Mesendoderm (in vitro differentiated cells): ENCODE results near the gene ALK.

ENCODE experiments used
- DNase-seq: peaks from one replicate; pipeline ENCODE4 v3.0.0; 2013
- H2AK5ac ChIP-seq: 2 replicates; pipeline ENCODE4 v1.6.1; 2013; ENCODE audit warnings: low read length, inconsistent platforms
- H2BK120ac ChIP-seq: 2 replicates; pipeline ENCODE4 v1.6.1; 2013; ENCODE audit warnings: low read depth, mild to moderate bottlenecking, low read length, moderate library complexity, mixed read lengths
- H2BK15ac ChIP-seq: replicated peaks from 2 replicates; pipeline ENCODE4 v1.6.1; 2013; ENCODE audit warnings: low read depth, mild to moderate bottlenecking, moderate library complexity
- H2BK5ac ChIP-seq: 2 replicates; pipeline ENCODE4 v1.6.1; 2013; ENCODE audit warnings: low read length, inconsistent platforms
- H3K18ac ChIP-seq: 2 replicates; pipeline ENCODE4 v1.6.1; 2013; ENCODE audit warnings: mild to moderate bottlenecking, low read length, mixed read lengths
- H3K23ac ChIP-seq: one replicate; pipeline ENCODE4 v1.6.1; 2013; ENCODE audit warnings: low read length
- H3K27ac ChIP-seq: 2 replicates; pipeline ENCODE4 v1.5.1; 2013; ENCODE audit warnings: low read depth, mild to moderate bottlenecking, inconsistent platforms, low read length, moderate library complexity
- H3K27me3 ChIP-seq: 2 replicates; pipeline ENCODE4 v1.6.1; 2013; ENCODE audit warnings: low read length, control low read depth, mild to moderate bottlenecking, inconsistent platforms; ENCODE audit not compliant: insufficient read depth, poor library complexity
- H3K36me3 ChIP-seq: 2 replicates; pipeline ENCODE4 v1.6.1; 2013; ENCODE audit warnings: low read length, inconsistent platforms; ENCODE audit not compliant: control insufficient read depth, insufficient read depth
- H3K4ac ChIP-seq: one replicate; pipeline ENCODE4 v1.6.1; 2013; ENCODE audit warnings: low read depth, mild to moderate bottlenecking, low read length, moderate library complexity
- H3K4me1 ChIP-seq: 2 replicates; pipeline ENCODE4 v1.6.1; 2013; ENCODE audit warnings: low read depth, low read length, inconsistent platforms; ENCODE audit not compliant: control insufficient read depth
- H3K4me2 ChIP-seq: 2 replicates; pipeline ENCODE4 v1.6.1; 2013; ENCODE audit warnings: low read length
- H3K4me3 ChIP-seq: 2 replicates; pipeline ENCODE4 v1.5.1; 2013; ENCODE audit warnings: mild to moderate bottlenecking, low read length
- H3K56ac ChIP-seq: one replicate; pipeline ENCODE4 v1.6.1; 2013; ENCODE audit warnings: low read length
- H3K79me1 ChIP-seq: 2 replicates; pipeline ENCODE4 v1.6.1; 2013; ENCODE audit warnings: low read length, inconsistent platforms
- H3K79me2 ChIP-seq: 2 replicates; pipeline ENCODE4 v1.6.1; 2013; ENCODE audit warnings: mild to moderate bottlenecking, low read length; ENCODE audit not compliant: control insufficient read depth, insufficient read depth
- H3K9ac ChIP-seq: 2 replicates; pipeline ENCODE4 v1.6.1; 2013; ENCODE audit warnings: low read length, inconsistent platforms
- H4K5ac ChIP-seq: one replicate; pipeline ENCODE4 v1.6.1; 2013; ENCODE audit warnings: low read length
- H4K8ac ChIP-seq: one replicate; pipeline ENCODE4 v1.6.1; 2013; ENCODE audit warnings: low read depth, mild to moderate bottlenecking, control low read depth, low read length, moderate library complexity
- WGBS: extraction: QIAGEN DNeasy Blood & Tissue Kit; methylation state at CpG from one replicate; pipeline ENCODE4 v1.1.7; 2013; ENCODE audit warnings: low lambda C conversion rate, missing lambda C conversion rate; ENCODE audit not compliant: insufficient coverage; ENCODE audit errors: extremely low coverage; 5-methylcytosine and 5-hydroxymethylcytosine counted together

The ALK gene

GRCh38 chr2:29307519-29307918 lies 613.9 kb downstream of the ALK start:
- no CpG with 5 or more reads among the region's 2 CpGs for WGBS
- no peak overlapping the region for H4K8ac ChIP-seq
- H3K27me3 ChIP-seq = no peaks in the 10 kb centered on the region

GRCh38 chr2:29305762-29306161 lies 615.6 kb downstream of the ALK start:
- no CpG with 5 or more reads among the region's 6 CpGs for WGBS
- Histone ChIP-seq H3K79me1 (no peaks in the 10 kb centered on the region), H3K4ac (no peak overlapping the region), H3K27me3 (no peaks in the 10 kb centered on the region), H3K4me2 (no peak overlapping the region), H3K4me1 (peaks cover 4% of the 10 kb centered on the region), H3K9ac (no peak overlapping the region), H3K36me3 (no peaks in the 10 kb centered on the region), H3K79me2 (no peaks in the 10 kb centered on the region), H2BK15ac (no peak overlapping the region), H2AK5ac (no peak overlapping the region), H3K18ac (no peak overlapping the region), H3K23ac (no peak overlapping the region), H4K8ac (no peak overlapping the region), H3K56ac (no peak overlapping the region), H2BK5ac (no peak overlapping the region), H2BK120ac (no peak overlapping the region), H3K4me3 (no peak overlapping the region), H3K27ac (no peak overlapping the region), H4K5ac (no peak overlapping the region)
- DNase-seq = no peak

More at GRCh38 chr2:29307519-29307918, 613.9 kb downstream of the ALK start:
- H2BK15ac ChIP-seq = no peak overlapping the region
- no peak overlapping the region for H3K56ac ChIP-seq
- H4K5ac ChIP-seq = no peak overlapping the region
- no peak overlapping the region for H3K4ac ChIP-seq
- H2BK5ac ChIP-seq = no peak overlapping the region
- no peak overlapping the region for H3K9ac ChIP-seq
- no peak overlapping the region for H2AK5ac ChIP-seq
- no peak overlapping the region for H3K27ac ChIP-seq
- no peak for DNase-seq
- H3K79me1 ChIP-seq = no peaks in the 10 kb centered on the region
- H3K79me2 ChIP-seq = no peaks in the 10 kb centered on the region
- H3K4me3 ChIP-seq = no peak overlapping the region
- H3K4me2 ChIP-seq = no peak overlapping the region
- H2BK120ac ChIP-seq = no peak overlapping the region
- peaks cover 4% of the 10 kb centered on the region for H3K4me1 ChIP-seq
- no peak overlapping the region for H3K18ac ChIP-seq
- H3K23ac ChIP-seq = no peak overlapping the region
- no peaks in the 10 kb centered on the region for H3K36me3 ChIP-seq

- Histone ChIP-seq H3K18ac (no peak overlapping the region), H3K36me3 (no peaks in the 10 kb centered on the region), H3K9ac (no peak overlapping the region), H3K27me3 (no peaks in the 10 kb centered on the region), H2BK15ac (no peak overlapping the region), H3K27ac (no peak overlapping the region), H3K4me2 (no peak overlapping the region), H2BK5ac (no peak overlapping the region), H3K4me1 (peaks cover 4% of the 10 kb centered on the region), H3K79me1 (no peaks in the 10 kb centered on the region), H2AK5ac (no peak overlapping the region), H4K8ac (no peak overlapping the region), H2BK120ac (no peak overlapping the region), H4K5ac (no peak overlapping the region), H3K23ac (no peak overlapping the region), H3K4ac (no peak overlapping the region), H3K56ac (no peak overlapping the region), H3K79me2 (no peaks in the 10 kb centered on the region), H3K4me3 (no peak overlapping the region)
- no CpG with 5 or more reads among the region's 4 CpGs for WGBS
- DNase-seq = no peak
Measured at GRCh38 chr2:29304399-29305060, 616.9 kb downstream of the ALK start.

- Histone ChIP-seq H2AK5ac (no peak overlapping the region), H3K4ac (no peak overlapping the region), H2BK15ac (no peak overlapping the region), H3K4me2 (no peak overlapping the region), H3K79me1 (no peaks in the 10 kb centered on the region), H3K4me1 (no peaks in the 10 kb centered on the region), H3K27me3 (no peaks in the 10 kb centered on the region), H4K8ac (no peak overlapping the region), H2BK120ac (no peak overlapping the region), H3K23ac (no peak overlapping the region), H3K4me3 (no peak overlapping the region), H4K5ac (no peak overlapping the region), H3K27ac (no peak overlapping the region), H2BK5ac (no peak overlapping the region), H3K79me2 (no peaks in the 10 kb centered on the region), H3K36me3 (no peaks in the 10 kb centered on the region), H3K56ac (no peak overlapping the region), H3K9ac (no peak overlapping the region), H3K18ac (no peak overlapping the region)
- WGBS = no CpG with 5 or more reads among the region's 10 CpGs
- DNase-seq = no peak
Measured at GRCh38 chr2:29296585-29296984, 624.8 kb downstream of the ALK start.

GRCh38 chr2:29295845-29296244 lies 625.5 kb downstream of the ALK start:
- no peak overlapping the region for H3K9ac ChIP-seq
- H3K56ac ChIP-seq = no peak overlapping the region
- no peak overlapping the region for H2BK15ac ChIP-seq
- no peaks in the 10 kb centered on the region for H3K27me3 ChIP-seq
- H3K4me1 ChIP-seq = no peaks in the 10 kb centered on the region
- DNase-seq = peak; percentile 40
- H3K36me3 ChIP-seq = no peaks in the 10 kb centered on the region
- H3K23ac ChIP-seq = no peak overlapping the region
- no peak overlapping the region for H2BK120ac ChIP-seq
- no peak overlapping the region for H3K4ac ChIP-seq
- H4K5ac ChIP-seq = no peak overlapping the region
- no peak overlapping the region for H2AK5ac ChIP-seq
- no peak overlapping the region for H3K4me3 ChIP-seq
- no peak overlapping the region for H4K8ac ChIP-seq
- H3K79me2 ChIP-seq = no peaks in the 10 kb centered on the region
- H3K79me1 ChIP-seq = no peaks in the 10 kb centered on the region
- no peak overlapping the region for H3K27ac ChIP-seq
- H2BK5ac ChIP-seq = no peak overlapping the region
- no peak overlapping the region for H3K4me2 ChIP-seq
- H3K18ac ChIP-seq = no peak overlapping the region
- no CpG with 5 or more reads among the region's 4 CpGs for WGBS

GRCh38 chr2:29293830-29294438 lies 627.5 kb downstream of the ALK start:
- H3K4me3 ChIP-seq = no peak overlapping the region
- H3K4ac ChIP-seq = no peak overlapping the region
- no peak overlapping the region for H3K9ac ChIP-seq
- no peaks in the 10 kb centered on the region for H3K36me3 ChIP-seq
- no peak overlapping the region for H2BK15ac ChIP-seq
- H3K56ac ChIP-seq = no peak overlapping the region
- H3K79me1 ChIP-seq = no peaks in the 10 kb centered on the region
- no CpG with 5 or more reads among the region's 5 CpGs for WGBS
- no peak overlapping the region for H2BK120ac ChIP-seq
- no peak overlapping the region for H4K8ac ChIP-seq
- no peaks in the 10 kb centered on the region for H3K27me3 ChIP-seq
- no peak overlapping the region for H3K4me2 ChIP-seq
- peak; percentile 78 for DNase-seq
- H3K27ac ChIP-seq = no peak overlapping the region
- no peak overlapping the region for H3K23ac ChIP-seq
- H2BK5ac ChIP-seq = no peak overlapping the region
- H3K18ac ChIP-seq = no peak overlapping the region
- peaks cover 7% of the 10 kb centered on the region for H3K4me1 ChIP-seq
- H2AK5ac ChIP-seq = no peak overlapping the region
- H3K79me2 ChIP-seq = no peaks in the 10 kb centered on the region
- no peak overlapping the region for H4K5ac ChIP-seq
